Mesenchymal stem cell (in vitro differentiated cells and primary cell): ENCODE measurements around the gene ZNF791.

Experiments
- DNase-seq: peaks from one replicate; pipeline ENCODE4 v3.0.0-alpha.2; 2013
- H2AFZ ChIP-seq: one replicate; pipeline ENCODE4 v1.6.1; 2013; ENCODE audit warnings: low read depth, mild to moderate bottlenecking, control low read depth, inconsistent platforms, low read length, moderate library complexity
- H2AK5ac ChIP-seq: 2 replicates; pipeline ENCODE4 v1.6.1; 2013; ENCODE audit warnings: low read length, moderate library complexity, mild to moderate bottlenecking, inconsistent platforms; ENCODE audit not compliant: severe bottlenecking
- H2BK120ac ChIP-seq: one replicate; pipeline ENCODE4 v1.6.1; 2013; ENCODE audit warnings: low read depth, mild to moderate bottlenecking, inconsistent platforms, low read length, moderate library complexity
- H2BK12ac ChIP-seq, 2 experiments: one replicate each; pipeline ENCODE4 v1.6.1; 2013; ENCODE audit warnings: inconsistent platforms in 2 of 2, low read length in 2 of 2, mild to moderate bottlenecking in 2 of 2, moderate library complexity in 2 of 2, control low read depth in 1 of 2
- H2BK15ac ChIP-seq: one replicate; pipeline ENCODE4 v1.6.1; 2013; ENCODE audit warnings: mild to moderate bottlenecking, low read depth, inconsistent platforms; ENCODE audit not compliant: poor library complexity, severe bottlenecking
- H2BK5ac ChIP-seq: 2 replicates; pipeline ENCODE4 v1.6.1; 2013; ENCODE audit warnings: low read depth, mild to moderate bottlenecking, low read length, control low read depth, inconsistent platforms; ENCODE audit not compliant: poor library complexity, severe bottlenecking
- H3K14ac ChIP-seq, 2 experiments: one replicate each; pipeline ENCODE4 v1.6.1; 2013; ENCODE audit warnings: inconsistent platforms in 2 of 2, low read length in 2 of 2, control low read depth in 1 of 2, mild to moderate bottlenecking in 1 of 2, moderate library complexity in 1 of 2
- H3K18ac ChIP-seq, 2 experiments: one replicate each; pipeline ENCODE4 v1.6.1; 2013; ENCODE audit warnings: inconsistent platforms in 2 of 2, low read length in 2 of 2, control low read depth in 1 of 2, low read depth in 1 of 2, mild to moderate bottlenecking in 1 of 2
- H3K23ac ChIP-seq, 2 experiments: one replicate each; pipeline ENCODE4 v1.6.1; 2013; ENCODE audit warnings: inconsistent platforms in 2 of 2, low read length in 2 of 2, mild to moderate bottlenecking in 2 of 2, moderate library complexity in 2 of 2, control low read depth in 1 of 2
- H3K27ac ChIP-seq: 2 replicates; pipeline ENCODE4 v1.5.1; 2013; ENCODE audit warnings: mild to moderate bottlenecking, moderate library complexity, low read length, control low read depth, inconsistent platforms; ENCODE audit not compliant: poor library complexity, severe bottlenecking
- H3K27me3 ChIP-seq, 2 experiments: 2 replicates each; pipeline versions ENCODE4 v1.6.1 to v1.7.0; 2013; ENCODE audit warnings: low read length in 2 of 2, mild to moderate bottlenecking in 2 of 2, moderate library complexity in 2 of 2, control low read depth in 1 of 2, inconsistent platforms in 1 of 2; ENCODE audit not compliant: control insufficient read depth in 1 of 2, insufficient read depth in 1 of 2
- H3K36me3 ChIP-seq, 2 experiments: 2 replicates each; pipeline versions ENCODE4 v1.6.1 to v1.7.0; 2013; ENCODE audit warnings: low read length in 2 of 2, control low read depth in 1 of 2, inconsistent platforms in 1 of 2, low read depth in 1 of 2, mild to moderate bottlenecking in 1 of 2; ENCODE audit not compliant: insufficient read depth in 2 of 2, control insufficient read depth in 1 of 2
- H3K4ac ChIP-seq, 2 experiments: one replicate each; pipeline ENCODE4 v1.6.1; 2013; ENCODE audit warnings: inconsistent platforms in 2 of 2, low read length in 2 of 2, mild to moderate bottlenecking in 2 of 2, moderate library complexity in 2 of 2, control low read depth in 1 of 2, low read depth in 1 of 2
- H3K4me1 ChIP-seq: 2 replicates; pipeline ENCODE4 v1.6.1; 2013; ENCODE audit warnings: low read depth, low read length, control low read depth; ENCODE audit not compliant: control insufficient read depth, insufficient read depth
- H3K4me2 ChIP-seq: 2 replicates; pipeline ENCODE4 v1.6.1; 2013; ENCODE audit warnings: low read length, mild to moderate bottlenecking, inconsistent platforms; ENCODE audit not compliant: poor library complexity, severe bottlenecking
- H3K4me3 ChIP-seq, 2 experiments: 2 replicates each; pipeline versions ENCODE4 v1.5.1 to v1.7.0; 2013; ENCODE audit warnings: low read length in 2 of 2, mild to moderate bottlenecking in 2 of 2, control low read depth in 1 of 2, low read depth in 1 of 2; ENCODE audit not compliant: insufficient read depth in 1 of 2
- H3K79me1 ChIP-seq: replicated peaks from 2 replicates; pipeline ENCODE4 v1.6.1; 2013; ENCODE audit warnings: mild to moderate bottlenecking, control low read depth, low read length, inconsistent platforms; ENCODE audit not compliant: poor library complexity, severe bottlenecking
- H3K9ac ChIP-seq: 2 replicates; pipeline ENCODE4 v1.7.0; 2013; ENCODE audit warnings: mild to moderate bottlenecking, low read length, moderate library complexity
- H3K9me3 ChIP-seq: 2 replicates; pipeline ENCODE4 v1.7.0; 2013; ENCODE audit warnings: mild to moderate bottlenecking, low read length; ENCODE audit not compliant: control insufficient read depth
- H4K8ac ChIP-seq: one replicate; pipeline ENCODE4 v1.6.1; 2013; ENCODE audit warnings: inconsistent platforms, mild to moderate bottlenecking, low read length, moderate library complexity
- H4K91ac ChIP-seq: one replicate; pipeline ENCODE4 v1.6.1; 2013; ENCODE audit warnings: mild to moderate bottlenecking, low read length, inconsistent platforms
- WGBS: methylation state at CpG from one replicate; pipeline ENCODE4 v1.1.7; 2013; ENCODE audit warnings: mixed read lengths; 5-methylcytosine and 5-hydroxymethylcytosine counted together

ZNF791 gene

DNA sequence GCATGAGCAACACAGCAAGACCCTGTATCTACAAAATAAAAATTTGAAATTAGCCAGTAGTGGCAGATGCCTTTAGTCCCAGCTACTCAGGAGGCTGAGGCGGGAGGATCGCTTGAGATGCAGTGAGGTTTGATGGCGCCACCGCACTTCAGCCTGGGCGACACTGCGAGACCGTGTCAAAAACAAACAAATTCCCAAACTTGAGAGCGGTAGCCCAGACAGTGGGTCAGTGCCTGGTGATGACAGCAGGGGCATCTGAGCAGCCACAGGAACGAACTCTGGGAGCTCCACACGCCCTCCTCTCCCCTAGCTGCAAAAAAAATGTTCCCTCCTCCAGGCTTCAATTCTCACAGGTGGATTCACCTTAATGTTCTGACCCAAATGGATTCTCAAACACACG is 14.2 kb upstream of the ZNF791 start:
- Histone ChIP-seq H3K18ac (no peak overlapping the region), H2BK120ac (no peak overlapping the region), H2BK15ac (no peak overlapping the region), H2AK5ac (no peak overlapping the region), H2AFZ (no peak overlapping the region), H3K27ac (no peak overlapping the region), H3K4me2 (no peak overlapping the region), H3K23ac (no peak overlapping the region), H3K9ac (no peak overlapping the region), H4K8ac (no peak overlapping the region), H3K36me3 (peaks cover 38 to 55% of the 10 kb centered on the region in 2 experiments), H3K4me3 (no peak overlapping the region), H3K14ac (no peak overlapping the region), H2BK12ac (no peak overlapping the region), H3K9me3 (no peaks in the 10 kb centered on the region), H3K79me1 (peaks cover 7% of the 10 kb centered on the region), H3K4me1 (no peaks in the 10 kb centered on the region), H4K91ac (no peak overlapping the region), H3K4ac (no peak overlapping the region), H3K27me3 (no peaks in the 10 kb centered on the region), H2BK5ac (no peak overlapping the region)
- DNase-seq, result no peak
- 94% methylated on average over 11 of the region's 11 CpGs for WGBS

DNA sequence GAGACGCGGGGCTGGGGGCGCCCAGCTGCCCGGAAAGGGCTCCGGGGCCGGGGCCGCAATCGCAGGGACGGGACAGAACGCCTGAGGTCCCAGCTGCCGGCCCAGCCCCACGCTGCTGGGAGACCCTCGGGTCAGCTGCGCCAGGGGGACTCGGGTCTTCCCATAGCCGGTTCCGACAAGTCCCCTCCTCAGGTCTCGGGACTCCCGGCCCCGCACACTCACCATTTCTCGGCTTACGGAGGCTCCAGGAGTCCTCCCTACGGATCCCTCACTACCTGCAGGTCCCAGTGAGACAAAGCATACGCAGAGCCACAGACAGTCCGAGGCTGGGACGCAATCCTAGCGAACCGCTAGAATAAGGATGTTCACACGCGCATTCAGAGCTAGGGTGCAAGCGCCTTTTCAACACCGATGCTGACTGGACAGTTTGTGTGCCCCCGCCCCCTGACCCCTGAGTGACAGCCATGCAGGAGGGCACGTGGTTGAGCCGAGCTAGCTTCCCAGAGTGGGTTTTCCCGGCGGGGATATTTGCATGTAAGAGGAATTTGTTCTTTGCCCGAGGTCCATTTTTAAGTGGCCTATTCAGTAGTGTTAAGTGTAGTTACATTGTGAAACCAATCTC is 13.7 kb upstream of the ZNF791 start:
- no peaks in the 10 kb centered on the region for H3K4me1 ChIP-seq
- H3K27me3 ChIP-seq, result no peaks in the 10 kb centered on the region
- no peak for DNase-seq
- H3K36me3 ChIP-seq, result peaks cover 40 to 49% of the 10 kb centered on the region in 2 experiments
- 94% methylated on average over 35 of the region's 38 CpGs for WGBS
- H2BK12ac ChIP-seq, result no peak overlapping the region
- H2AK5ac ChIP-seq, result no peak overlapping the region
- no peak overlapping the region for H3K4me3 ChIP-seq
- H3K9me3 ChIP-seq, result no peaks in the 10 kb centered on the region
- H3K4ac ChIP-seq, result no peak overlapping the region
- no peak overlapping the region for H3K9ac ChIP-seq
- H3K4me2 ChIP-seq, result no peak overlapping the region
- no peak overlapping the region for H3K23ac ChIP-seq
- H3K79me1 ChIP-seq, result peaks cover 8% of the 10 kb centered on the region
- no peak overlapping the region for H2AFZ ChIP-seq
- no peak overlapping the region for H2BK15ac ChIP-seq
- no peak overlapping the region for H2BK120ac ChIP-seq
- no peak overlapping the region for H4K91ac ChIP-seq
- no peak overlapping the region for H3K27ac ChIP-seq
- no peak overlapping the region for H4K8ac ChIP-seq
- no peak overlapping the region for H2BK5ac ChIP-seq
- no peak overlapping the region for H3K14ac ChIP-seq
- H3K18ac ChIP-seq, result no peak overlapping the region

DNA sequence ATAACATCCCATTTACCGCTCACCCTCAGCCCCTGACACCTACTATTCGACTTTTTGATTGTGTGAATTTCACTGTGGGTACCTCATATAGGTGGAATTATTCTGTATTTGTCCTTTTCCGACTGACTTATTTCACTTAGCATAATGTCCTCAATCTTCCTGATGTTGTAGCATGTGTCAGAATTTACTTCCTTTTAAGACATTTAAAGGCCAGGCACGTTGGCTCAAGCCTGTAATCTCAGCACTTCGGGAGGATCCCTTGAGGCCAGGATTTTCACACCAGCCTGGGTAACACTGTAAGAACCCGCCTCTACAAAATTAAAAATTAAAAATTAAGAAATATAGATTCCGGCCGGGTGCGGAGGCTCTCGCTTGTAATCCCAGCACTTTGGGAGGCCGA is 13.1 kb upstream of the ZNF791 start:
- Histone ChIP-seq H2BK15ac (no peak overlapping the region), H4K91ac (no peak overlapping the region), H3K4ac (no peak overlapping the region), H3K4me1 (no peaks in the 10 kb centered on the region), H3K18ac (no peak overlapping the region), H3K4me2 (no peak overlapping the region), H3K9me3 (no peaks in the 10 kb centered on the region), H2BK5ac (no peak overlapping the region), H3K79me1 (peaks cover 8% of the 10 kb centered on the region), H3K9ac (no peak overlapping the region), H3K36me3 (peaks cover 46 to 52% of the 10 kb centered on the region in 2 experiments), H2BK12ac (no peak overlapping the region), H3K27me3 (no peaks in the 10 kb centered on the region), H4K8ac (no peak overlapping the region), H2BK120ac (no peak overlapping the region), H3K14ac (no peak overlapping the region), H3K27ac (no peak overlapping the region), H2AFZ (no peak overlapping the region), H3K4me3 (no peak overlapping the region), H2AK5ac (no peak overlapping the region), H3K23ac (no peak overlapping the region)
- 95% methylated on average over 9 of the region's 11 CpGs for WGBS
- no peak for DNase-seq

DNA sequence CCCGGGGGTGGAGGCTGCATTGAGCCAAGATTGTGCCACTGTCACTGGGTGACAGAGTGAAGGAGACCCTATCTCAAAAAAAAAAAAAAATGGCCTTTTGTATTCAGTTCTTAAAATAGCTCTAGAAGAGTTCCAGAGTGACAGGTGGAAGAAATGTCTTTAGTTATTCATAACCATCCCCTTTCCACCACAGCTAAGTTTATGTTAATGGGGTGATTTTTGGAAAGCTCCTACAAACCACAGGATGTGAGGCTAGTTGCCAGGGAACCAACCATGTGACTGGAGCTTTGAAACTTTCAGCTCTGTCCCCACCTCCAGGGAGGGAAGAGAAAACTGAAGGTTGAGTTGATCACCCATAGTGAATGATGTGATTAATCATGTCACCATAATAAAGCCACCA is 7.0 kb upstream of the ZNF791 start:
- no peak overlapping the region for H2AFZ ChIP-seq
- peaks cover 45 to 70% of the 10 kb centered on the region in 2 experiments for H3K36me3 ChIP-seq
- H3K4me2 ChIP-seq, result no peak overlapping the region
- H3K4ac ChIP-seq, result no peak overlapping the region
- H2BK5ac ChIP-seq, result no peak overlapping the region
- no peak overlapping the region for H3K9ac ChIP-seq
- DNase-seq, result no peak
- no peak overlapping the region for H2BK15ac ChIP-seq
- no peak overlapping the region for H2AK5ac ChIP-seq
- no peak overlapping the region for H3K14ac ChIP-seq
- H3K23ac ChIP-seq, result no peak overlapping the region
- peaks cover 24% of the 10 kb centered on the region for H3K79me1 ChIP-seq
- no peak overlapping the region for H3K18ac ChIP-seq
- H4K91ac ChIP-seq, result no peak overlapping the region
- H3K4me1 ChIP-seq, result no peaks in the 10 kb centered on the region
- H4K8ac ChIP-seq, result no peak overlapping the region
- no peak overlapping the region for H3K4me3 ChIP-seq
- 100% methylated on average over 1 of the region's 1 CpG for WGBS
- H3K27me3 ChIP-seq, result no peaks in the 10 kb centered on the region
- no peaks in the 10 kb centered on the region for H3K9me3 ChIP-seq
- no peak overlapping the region for H3K27ac ChIP-seq
- no peak overlapping the region for H2BK120ac ChIP-seq
- H2BK12ac ChIP-seq, result no peak overlapping the region
